GM12892 (cell line): ENCODE data around the gene ECE2.

Source experiments
- POLR2A ChIP-seq: IDR thresholded peaks from 2 replicates; pipeline ENCODE4 v1.6.1; 2011; ENCODE audit warnings: low read depth, low read length, control low read depth
- POLR2AphosphoS5 ChIP-seq: IDR thresholded peaks from 2 replicates; pipeline ENCODE4 v1.6.1; 2011; ENCODE audit warnings: low read depth, low read length, control low read depth

- TF ChIP-seq POLR2A (no peak), POLR2AphosphoS5 (no peak)
These were observed 62.7 kb downstream of the ECE2 start for GRCh38 chr3:184338511-184338945.
